ENCODE results near the gene ARSB. TPM values are rescaled to one million over a fixed set of nuclear protein-coding genes. Genes with fewer than 3 reads are reported as not detected.

The ARSB gene
- total RNA-seq, 1 experiment from 2014 or later: 11.4 TPM

- Histone ChIP-seq H3K23ac (ENCODE audit: insufficient read length, low read depth, low read length) (no peak overlapping the region), H2AFZ (ENCODE audit: low read length) (no peak overlapping the region), H3K9ac (ENCODE audit: extremely low read depth, insufficient read length, low read length) (no peak overlapping the region), H4K8ac (replicated peaks; ENCODE audit: insufficient read length, low read depth, low read length) (no peak overlapping the region), H3T11ph (ENCODE audit: low read length) (no peak overlapping the region), H3K9me3 (ENCODE audit: control insufficient read depth, low read depth, low read length) (no peaks in the 10 kb centered on the region), H2BK5ac (ENCODE audit: insufficient read length, low read length) (no peak overlapping the region), H3K4me1 (ENCODE audit: insufficient read depth, low read length) (no peaks in the 10 kb centered on the region), H3K79me1 (ENCODE audit: insufficient read depth, low read depth, low read length, poor library complexity, severe bottlenecking) (no peaks in the 10 kb centered on the region), H3K23me2 (ENCODE audit: insufficient read length, low read depth, low read length, poor library complexity, severe bottlenecking) (no peaks in the 10 kb centered on the region), H3K27ac (ENCODE audit: insufficient read length, low read depth, low read length) (no peak overlapping the region), H2AK5ac (ENCODE audit: insufficient read length, low read length) (no peak overlapping the region), H2BK120ac (ENCODE audit: low read depth, low read length, poor library complexity, severe bottlenecking) (no peak overlapping the region), H3K4me2 (ENCODE audit: insufficient read depth, insufficient read length, low read length) (no peak overlapping the region), H4K5ac (ENCODE audit: insufficient read length, low read depth, low read length) (no peak overlapping the region), H2BK20ac (ENCODE audit: low read depth, low read length, poor library complexity, severe bottlenecking) (no peak overlapping the region), H3K27me3 (ENCODE audit: insufficient read depth, low read length) (no peaks in the 10 kb centered on the region), H3K4ac (ENCODE audit: low read depth, low read length) (no peak overlapping the region), H4K20me1 (ENCODE audit: control insufficient read depth, insufficient read depth, insufficient read length) (no peaks in the 10 kb centered on the region), H3K56ac (ENCODE audit: insufficient read length, low read depth, low read length) (no peak overlapping the region), H2BK12ac (ENCODE audit: insufficient read length, low read depth, low read length) (no peak overlapping the region), H4K91ac (ENCODE audit: insufficient read length, low read depth, low read length) (no peak overlapping the region), H2BK15ac (ENCODE audit: low read depth, low read length) (no peak overlapping the region), H3K79me2 (ENCODE audit: insufficient read depth, low read length) (no peaks in the 10 kb centered on the region), H3K18ac (ENCODE audit: insufficient read length, low read depth, low read length) (no peak overlapping the region), H3K14ac (ENCODE audit: insufficient read depth, low read length) (no peak overlapping the region)
- no peak for TF ChIP-seq CTCF (conservative IDR thresholded peaks at IDR 0.05)
- no peaks in the 10 kb centered on the region; the same call in none of the 2 replicates for H3K27me3 Mint-ChIP-seq (ENCODE audit: low read depth)
- no peak for DNase-seq
- H3K4me1 Mint-ChIP-seq: peaks cover 0 to 6% of the 10 kb centered on the region in 2 experiments; a peak in 2 of 4 replicates
- H3K4me3 Mint-ChIP-seq: no peak overlapping the region
- H3K27ac Mint-ChIP-seq: no peak overlapping the region
- H3K9me3 Mint-ChIP-seq: peaks cover 2 to 3% of the 10 kb centered on the region in 2 experiments; a peak in 1 of 5 replicates
- no CpG with 5 or more reads among the region's 1 CpG for WGBS (ENCODE audit: extremely low coverage, insufficient read length, low lambda C conversion rate)
- no peaks in the 10 kb centered on the region for H3K36me3 Mint-ChIP-seq (ENCODE audit: insufficient read depth in 1 of 3, low read depth in 3 of 3)
Measured at GRCh38 chr5:78741019-78741418, 244.1 kb downstream of the ARSB start.

Measured in H9 (cell line).